Ishikawa (cell line): ENCODE data around the gene MAP3K10.

Source experiments
- CEBPB ChIP-seq: IDR thresholded peaks from 2 replicates; pipeline ENCODE4 v1.6.1; 2012
- CREB1 ChIP-seq: IDR thresholded peaks from 2 replicates; pipeline ENCODE4 v1.6.1; 2012; ENCODE audit warnings: low read depth
- EGR1 ChIP-seq: IDR thresholded peaks from 2 replicates; pipeline ENCODE4 v1.6.1; 2012
- EP300 ChIP-seq: IDR thresholded peaks from 2 replicates; pipeline ENCODE4 v1.6.1; 2012; ENCODE audit warnings: borderline replicate concordance
- MAX ChIP-seq: IDR thresholded peaks from 2 replicates; pipeline ENCODE4 v1.6.1; 2012
- RAD21 ChIP-seq: IDR thresholded peaks from 2 replicates; pipeline ENCODE4 v1.6.1; 2012; ENCODE audit warnings: low read depth
- REST ChIP-seq: IDR thresholded peaks from 2 replicates; pipeline ENCODE4 v1.6.1; 2012; ENCODE audit warnings: low read depth, mild to moderate bottlenecking
- TAF1 ChIP-seq: IDR thresholded peaks from 2 replicates; pipeline ENCODE4 v1.6.1; 2012; ENCODE audit warnings: low read depth, mild to moderate bottlenecking
- TCF12 ChIP-seq: IDR thresholded peaks from 2 replicates; pipeline ENCODE4 v1.6.1; 2012; ENCODE audit warnings: low read depth
- TEAD4 ChIP-seq: IDR thresholded peaks from 2 replicates; pipeline ENCODE4 v1.6.1; 2012
- YY1 ChIP-seq: IDR thresholded peaks from 2 replicates; pipeline ENCODE4 v1.6.1; 2012; ENCODE audit warnings: low read depth

- TF ChIP-seq MAX (no peak), EP300 (no peak), CEBPB (no peak), EGR1 (no peak), RAD21 (no peak), YY1 (no peak), CREB1 (no peak), TEAD4 (no peak), REST (no peak), TCF12 (no peak), TAF1 (no peak)
Measured at GRCh38 chr19:40263440-40264313, 72.5 kb downstream of the MAP3K10 start.
